HG03066 (cell line): ENCODE results near the gene MFAP4.

Source experiments
- ATAC-seq: cut with Tn5 transposase; IDR thresholded peaks from one replicate; pipeline ENCODE4 v1.9.1; 2021; ENCODE audit warnings: low read depth; ENCODE audit not compliant: unreplicated experiment

MFAP4 gene, protein sequence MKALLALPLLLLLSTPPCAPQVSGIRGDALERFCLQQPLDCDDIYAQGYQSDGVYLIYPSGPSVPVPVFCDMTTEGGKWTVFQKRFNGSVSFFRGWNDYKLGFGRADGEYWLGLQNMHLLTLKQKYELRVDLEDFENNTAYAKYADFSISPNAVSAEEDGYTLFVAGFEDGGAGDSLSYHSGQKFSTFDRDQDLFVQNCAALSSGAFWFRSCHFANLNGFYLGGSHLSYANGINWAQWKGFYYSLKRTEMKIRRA

DNA sequence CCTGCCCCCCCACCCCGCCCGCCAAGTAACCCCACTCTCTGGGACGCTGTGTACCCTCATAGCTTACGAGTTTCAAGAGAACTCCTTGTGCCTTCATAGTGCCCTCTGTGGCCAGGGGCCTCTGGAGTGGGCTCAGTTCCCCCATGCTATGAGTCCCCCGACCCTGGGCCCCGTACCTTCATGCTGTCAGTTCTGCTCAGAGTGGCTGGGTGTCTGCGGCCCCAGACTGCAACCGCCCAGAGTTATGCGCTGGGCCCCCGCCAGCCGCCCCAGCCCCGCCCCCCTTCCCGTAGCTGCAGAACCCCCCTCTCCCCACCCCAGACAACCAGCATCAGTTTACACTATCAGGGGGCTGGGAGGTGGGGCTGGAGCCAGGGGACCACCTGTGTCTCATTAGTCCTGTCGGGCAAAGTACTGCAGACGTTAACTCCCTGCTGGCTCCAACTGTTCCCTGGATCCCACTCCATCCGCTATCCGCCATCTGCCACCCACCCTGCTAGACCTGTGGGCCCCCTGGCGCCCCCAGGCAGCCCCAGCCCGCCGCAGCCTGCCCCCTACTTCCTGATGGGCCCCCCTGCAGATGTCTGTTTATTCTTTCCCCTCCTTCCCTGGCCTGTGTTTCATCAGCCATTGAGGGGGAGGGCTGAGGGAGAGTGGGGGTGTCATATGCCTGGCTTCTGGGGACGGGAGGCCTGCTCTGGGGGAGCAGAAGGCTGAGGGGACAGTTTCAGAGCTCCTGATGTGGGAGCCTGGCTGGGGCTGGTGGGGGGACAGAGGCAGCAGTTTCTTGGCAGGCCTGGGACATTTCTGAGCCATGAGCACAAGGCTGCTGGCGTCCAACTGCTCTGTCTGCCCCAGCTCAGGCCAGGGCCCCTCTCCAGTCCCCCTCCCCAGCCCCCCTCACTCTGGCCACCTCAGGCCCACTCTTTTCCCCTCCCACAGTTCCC is at the start of gene MFAP4:
Gene MFAP4 (minus strand): TSS at position 217 of the 947 bp plus-strand sequence. CDS start 35 bp downstream, at position 182.
- no peak for ATAC-seq

DNA sequence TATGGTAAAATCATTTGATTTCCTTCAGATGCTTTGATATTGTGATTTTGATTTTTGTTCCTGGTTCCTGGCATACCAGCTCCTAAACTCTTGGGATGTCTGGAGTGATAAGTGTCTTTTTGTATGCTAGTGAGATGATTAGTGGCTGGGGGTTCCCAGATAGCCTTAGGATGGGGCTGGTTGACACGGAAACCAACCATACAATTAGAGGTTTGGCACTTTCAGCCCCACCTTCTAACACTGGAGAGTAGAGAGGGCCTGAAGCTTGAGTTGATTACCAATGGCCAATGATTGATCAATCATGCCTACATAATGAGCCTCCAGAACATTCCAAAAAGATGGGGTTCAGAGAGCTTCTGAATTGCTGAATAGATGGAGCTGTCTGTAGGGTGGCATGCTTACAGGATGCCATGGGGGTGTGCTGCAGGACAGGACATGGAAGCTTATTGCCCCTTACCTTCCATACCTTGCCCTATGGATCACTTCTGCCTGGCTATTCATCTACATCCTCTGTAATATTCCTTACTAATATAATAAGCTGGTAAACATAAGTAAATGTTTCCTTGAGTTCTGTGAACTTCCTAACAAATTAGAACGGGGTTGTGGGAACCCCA is 46.8 kb upstream of the MFAP4 start:
- no peak for ATAC-seq

DNA sequence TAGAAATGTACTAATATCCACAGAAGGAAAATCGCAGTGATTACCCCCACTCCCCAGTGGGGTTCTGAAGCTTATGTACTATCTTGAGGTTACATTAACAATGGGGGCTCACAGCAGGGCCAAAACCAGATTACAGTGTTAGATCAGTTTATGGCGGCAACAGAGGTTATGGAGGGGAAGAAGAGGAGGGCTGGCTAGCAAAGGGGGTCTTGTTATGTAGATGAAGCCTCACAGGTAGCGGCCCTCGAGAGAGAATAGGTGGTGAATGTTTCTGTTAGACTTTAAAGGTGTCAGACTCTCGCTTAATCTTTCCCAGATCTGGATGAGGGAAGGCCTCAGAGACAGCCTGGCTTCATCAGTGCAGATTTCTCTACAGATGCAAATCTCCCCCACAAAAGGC is 46.3 kb upstream of the MFAP4 start:
- no peak for ATAC-seq

DNA sequence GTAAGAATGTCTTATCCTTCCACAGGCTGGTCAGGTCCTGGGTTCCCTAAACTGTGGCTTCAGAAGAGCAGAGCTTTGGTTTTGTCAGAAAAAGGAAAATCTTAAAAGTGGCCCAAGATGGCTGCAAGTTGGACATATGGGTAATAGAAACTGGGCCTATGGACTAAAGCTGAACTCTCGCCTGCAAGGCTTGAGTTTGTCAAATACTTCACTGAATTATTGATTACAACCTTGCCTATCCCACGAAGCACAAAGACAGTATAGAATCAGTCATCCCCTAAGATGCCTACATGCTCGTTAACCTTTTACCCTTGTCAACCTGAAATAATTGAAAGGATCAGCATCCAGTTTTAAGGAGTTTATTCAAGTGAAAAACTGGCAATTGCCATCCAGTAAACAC is 44.7 kb upstream of the MFAP4 start:
- no peak for ATAC-seq

DNA sequence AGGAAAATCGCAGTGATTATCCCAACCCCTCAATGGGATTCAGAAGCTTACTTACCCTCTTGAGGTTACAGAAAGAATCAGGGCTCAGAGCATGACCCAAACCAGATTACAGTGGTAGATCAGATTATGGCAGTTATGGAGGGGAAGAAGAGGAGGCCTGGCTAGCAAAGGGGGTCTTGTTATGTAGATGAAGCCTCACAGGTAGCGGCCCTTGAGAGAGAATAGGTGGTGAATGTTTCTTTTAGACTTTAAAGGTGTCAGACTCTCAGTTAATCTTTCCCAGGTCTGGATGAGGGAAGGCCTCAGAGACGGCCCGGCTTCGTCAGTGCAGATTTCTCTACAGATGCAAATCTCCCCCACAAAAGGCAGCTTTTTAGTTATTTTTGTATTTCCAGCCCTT is 39.6 kb upstream of the MFAP4 start:
- ATAC-seq: no peak

DNA sequence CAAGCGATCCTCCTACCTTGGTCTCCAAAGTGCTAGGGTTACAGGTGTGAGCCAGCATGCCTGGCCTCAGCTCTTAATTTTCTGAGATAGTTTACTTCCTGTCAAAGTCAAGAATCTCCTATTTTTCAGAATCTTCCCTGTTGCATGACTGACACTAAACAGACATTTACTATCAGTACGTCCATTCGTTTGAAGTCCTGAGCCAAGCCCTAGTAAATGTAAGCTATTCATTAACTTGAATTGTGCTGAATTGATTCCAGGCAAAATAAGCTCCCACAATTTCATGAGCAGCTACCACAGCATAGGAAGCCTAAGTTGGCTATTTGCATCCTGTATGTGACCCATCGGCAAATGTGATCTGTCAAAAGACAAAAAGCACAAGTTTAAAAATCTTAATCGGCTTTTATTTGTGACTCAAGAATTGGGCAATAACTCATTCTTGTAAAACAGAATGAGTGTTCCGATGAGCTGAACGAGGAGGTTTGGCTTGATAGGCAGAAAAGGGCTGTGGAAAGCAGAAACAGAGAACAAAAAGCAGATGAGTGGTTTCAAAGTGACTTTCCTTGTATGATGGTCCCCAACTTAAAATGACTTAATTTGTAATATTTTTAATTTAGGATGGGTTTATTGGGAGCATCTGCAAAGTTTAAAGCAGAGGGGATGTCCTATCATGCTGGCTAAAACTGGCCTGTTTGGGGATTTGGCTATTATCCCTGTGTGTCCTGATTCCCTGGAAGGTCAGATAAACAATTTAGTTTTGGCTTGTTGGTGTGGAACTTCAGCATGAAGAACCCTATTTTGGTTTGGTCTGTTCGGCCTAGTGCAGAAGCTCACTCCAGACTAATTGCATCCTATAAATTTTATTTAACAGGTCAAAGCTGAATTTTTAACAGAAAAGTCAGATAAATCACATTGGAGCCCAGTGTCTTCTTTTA is 38.2 kb upstream of the MFAP4 start:
- ATAC-seq: no peak

DNA sequence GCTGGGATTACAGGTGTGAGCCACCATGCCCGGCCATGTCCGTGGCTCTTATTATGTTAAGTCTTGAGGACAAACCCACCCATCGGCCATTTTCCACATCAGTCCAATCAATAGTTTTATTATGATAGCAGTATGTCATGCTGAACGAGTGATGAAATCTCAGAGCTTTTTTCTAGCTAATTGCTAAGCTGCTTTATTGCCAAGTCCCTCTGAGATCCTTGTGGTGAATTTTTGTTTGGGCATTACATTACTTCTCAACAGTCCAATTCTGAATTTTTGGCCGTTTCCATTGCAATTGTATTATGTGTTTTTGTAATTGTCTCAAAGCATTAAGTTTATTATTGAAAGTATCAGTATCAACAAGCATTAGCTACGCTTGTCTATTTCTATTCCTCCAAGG is 34.9 kb upstream of the MFAP4 start:
- ATAC-seq: no peak

DNA sequence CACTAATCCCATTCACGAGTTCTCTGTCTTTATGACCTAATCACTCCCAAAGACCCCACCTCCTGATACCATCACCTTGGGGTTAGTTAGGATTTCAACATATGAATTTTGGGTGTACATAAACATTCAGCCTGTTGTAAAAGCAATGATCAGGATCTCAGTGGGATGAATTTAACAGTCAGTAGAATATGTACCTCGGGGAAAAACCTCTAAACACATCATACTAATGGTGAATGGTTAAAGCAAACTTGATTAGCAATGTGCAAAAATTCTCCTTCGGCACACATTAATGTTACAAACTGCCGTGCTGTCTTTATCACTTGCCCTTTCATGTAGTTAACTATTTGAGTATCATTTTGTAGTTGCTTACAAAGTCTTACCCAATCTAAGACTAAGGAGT is 34.2 kb upstream of the MFAP4 start:
- ATAC-seq: no peak

DNA sequence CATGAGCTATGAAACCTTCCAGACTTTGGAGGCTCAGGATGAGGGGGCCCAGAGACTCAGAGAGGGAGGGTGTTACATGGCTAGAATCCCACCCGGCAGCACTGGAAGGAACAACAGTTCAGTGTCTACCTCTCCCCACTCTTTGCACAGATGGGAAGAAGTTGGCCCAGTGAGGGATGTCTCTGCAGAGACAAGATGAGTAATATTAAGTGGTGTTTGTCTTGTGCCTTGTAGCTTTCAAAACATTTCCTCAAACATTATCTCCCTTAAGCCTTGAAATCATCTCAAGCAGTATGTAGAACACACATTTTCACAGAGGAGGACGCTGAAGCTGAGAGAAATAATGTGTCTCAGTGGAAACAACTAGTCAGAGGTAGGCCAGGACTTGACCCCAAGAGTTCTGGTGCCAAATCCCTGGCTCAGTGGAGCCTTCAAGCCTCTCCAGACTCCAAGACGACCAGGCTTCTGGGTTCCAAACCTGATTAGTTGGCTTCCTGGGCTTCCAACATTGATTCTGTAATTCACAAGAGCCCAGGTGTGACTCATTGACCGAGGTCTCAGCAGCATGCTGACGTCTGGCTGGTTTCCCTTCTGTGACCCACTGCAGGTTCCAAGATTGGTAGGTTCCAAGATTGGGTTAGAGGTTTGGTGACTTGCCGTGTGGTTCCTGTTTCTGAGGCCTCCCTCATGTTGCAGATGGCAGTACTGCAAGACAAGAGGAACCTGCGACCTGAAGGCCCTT is 31.4 kb upstream of the MFAP4 start:
- ATAC-seq: no peak

DNA sequence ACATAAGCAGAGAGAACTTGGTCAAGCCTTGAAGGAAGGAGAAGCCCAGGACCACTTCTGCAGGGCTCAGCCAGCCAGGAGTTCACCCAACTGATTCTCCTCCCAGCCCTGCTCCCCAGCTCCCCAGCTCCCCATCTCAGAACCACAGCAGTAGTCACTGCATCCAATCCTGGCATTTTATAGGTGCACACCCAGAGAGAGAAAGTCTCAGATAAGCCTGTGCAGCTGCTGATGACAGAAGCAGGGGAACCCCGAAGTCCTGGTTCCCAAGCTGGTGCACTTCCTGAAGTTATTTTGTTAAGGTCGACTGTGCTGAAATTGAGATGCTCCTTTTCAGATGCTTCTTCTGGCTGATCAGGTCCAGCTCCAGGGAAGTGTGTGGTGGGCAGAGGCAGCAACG is 30.6 kb upstream of the MFAP4 start:
- ATAC-seq: no peak

DNA sequence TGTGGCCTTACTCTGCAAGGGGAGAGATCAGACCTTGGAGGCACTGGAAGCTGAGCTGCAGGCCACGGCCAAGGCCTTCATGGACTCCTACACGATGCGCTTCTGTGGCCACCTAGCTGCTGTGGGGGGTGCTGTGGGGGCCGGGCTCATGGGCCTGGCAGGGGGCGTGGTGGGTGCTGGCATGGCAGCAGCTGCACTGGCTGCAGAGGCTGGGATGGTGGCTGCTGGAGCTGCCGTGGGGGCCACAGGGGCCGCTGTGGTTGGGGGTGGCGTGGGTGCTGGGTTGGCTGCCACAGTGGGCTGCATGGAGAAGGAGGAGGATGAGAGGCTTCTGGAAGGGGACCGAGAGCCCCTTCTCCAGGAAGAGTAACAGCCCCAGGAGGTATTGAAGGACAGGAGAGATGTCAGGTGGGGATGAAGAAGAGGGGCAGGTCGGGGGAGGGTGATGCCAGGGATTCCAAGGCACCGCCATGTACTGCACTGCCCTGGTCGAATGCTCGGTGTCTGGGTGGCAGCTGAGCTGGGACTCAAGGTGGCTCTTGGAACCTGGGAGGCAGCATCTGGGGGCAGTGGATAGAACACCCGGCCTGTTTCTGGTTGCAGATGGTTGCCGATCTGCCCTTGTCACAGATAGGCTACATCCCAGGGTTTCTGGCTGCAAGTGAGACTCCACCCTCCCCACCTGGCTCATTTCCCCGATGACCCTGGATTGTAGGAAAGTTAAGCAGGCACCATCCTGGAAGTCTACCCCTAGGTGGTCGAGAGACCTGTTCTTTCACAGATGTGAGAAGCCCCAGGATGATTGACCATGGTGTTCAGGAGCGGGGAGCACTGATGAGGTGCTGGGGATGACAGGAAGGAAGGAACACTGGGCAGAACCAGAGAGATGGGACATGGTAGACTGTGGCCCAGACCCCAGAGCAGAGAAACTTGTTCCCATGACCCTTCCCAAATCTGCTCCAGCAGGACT is 29.1 kb upstream of the MFAP4 start:
- no peak for ATAC-seq

DNA sequence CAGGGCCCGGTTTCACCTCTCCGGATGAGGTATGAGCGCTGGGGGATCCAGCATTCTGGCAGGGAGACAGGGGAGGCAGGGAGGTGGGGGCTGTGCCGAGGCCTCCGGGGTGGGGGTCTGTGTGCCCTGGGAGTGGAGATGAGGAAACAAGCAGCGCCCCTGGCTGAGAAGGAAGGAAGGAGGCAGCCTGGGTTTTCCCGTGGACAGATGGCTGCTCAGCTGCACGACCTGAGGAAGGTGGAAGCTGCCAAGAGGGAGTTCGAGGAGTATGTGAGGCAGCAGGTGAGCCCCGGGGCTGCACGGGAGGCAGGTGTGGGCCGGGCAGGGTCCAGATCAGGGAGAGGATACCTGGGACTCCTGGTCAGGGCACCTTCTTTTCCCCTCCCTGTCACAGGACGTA is 28.3 kb upstream of the MFAP4 start:
- no peak for ATAC-seq

DNA sequence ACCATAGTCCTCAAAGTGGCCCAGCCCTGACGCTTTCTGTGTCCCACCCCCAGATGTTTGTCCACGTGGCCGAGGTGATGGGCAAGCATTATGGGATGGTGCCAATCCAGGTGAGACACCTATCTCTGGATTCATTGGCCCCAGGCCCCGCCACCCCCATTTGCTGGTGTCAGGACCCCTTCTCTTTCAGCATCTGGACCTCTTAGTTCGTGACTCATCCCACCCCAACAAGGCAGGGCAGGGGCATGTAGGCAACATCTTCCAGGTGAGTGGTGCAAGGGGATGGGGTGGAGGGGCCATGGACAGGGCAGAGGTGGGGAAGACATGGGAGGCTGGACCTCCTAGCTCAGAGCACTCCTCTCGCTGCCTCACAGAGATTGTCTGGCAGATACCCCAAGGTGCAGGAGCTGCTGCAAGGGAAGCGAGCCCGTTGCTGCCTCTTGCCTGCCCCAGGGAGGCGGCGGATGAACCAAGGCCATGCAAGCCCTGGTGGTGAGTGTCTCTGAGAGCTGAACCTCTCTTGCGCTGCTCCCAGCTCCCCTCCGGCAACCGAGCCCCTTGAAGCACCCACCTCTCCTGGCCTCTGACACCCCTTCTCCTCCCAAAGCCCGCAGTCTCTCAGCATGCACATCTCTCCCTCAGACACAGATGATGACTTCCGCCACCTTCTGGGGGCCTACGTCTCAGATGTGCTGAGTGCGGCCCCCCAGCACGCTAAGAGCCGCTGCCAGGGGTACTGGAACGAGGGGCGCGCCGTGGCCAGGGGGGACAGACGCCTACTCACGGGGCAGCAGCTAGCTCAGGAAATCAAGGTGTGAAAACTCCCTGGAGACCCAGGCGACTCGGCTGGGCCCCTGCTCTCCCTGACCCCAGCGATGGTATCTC is 27.6 kb upstream of the MFAP4 start:
- no peak for ATAC-seq

DNA sequence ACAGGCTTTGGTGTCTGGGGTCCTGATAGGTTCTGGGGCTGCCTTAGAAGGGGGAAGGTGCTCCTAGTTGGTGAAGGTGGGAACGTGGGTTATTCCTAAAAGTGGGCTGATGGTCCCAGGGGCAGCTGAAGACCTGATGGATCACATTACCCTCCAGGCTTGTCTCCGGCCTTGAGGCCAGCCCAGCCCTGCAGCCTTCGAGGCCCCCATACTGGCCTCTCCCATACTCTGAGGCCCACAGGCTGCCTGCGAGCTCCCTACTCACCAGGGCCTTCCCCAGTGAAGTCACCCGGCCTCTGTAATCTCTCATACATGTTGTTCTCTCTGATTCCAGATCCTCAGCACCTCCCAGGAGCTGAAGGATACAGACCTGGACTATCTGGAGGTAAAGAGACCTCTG is 26.8 kb upstream of the MFAP4 start:
- no peak for ATAC-seq

DNA sequence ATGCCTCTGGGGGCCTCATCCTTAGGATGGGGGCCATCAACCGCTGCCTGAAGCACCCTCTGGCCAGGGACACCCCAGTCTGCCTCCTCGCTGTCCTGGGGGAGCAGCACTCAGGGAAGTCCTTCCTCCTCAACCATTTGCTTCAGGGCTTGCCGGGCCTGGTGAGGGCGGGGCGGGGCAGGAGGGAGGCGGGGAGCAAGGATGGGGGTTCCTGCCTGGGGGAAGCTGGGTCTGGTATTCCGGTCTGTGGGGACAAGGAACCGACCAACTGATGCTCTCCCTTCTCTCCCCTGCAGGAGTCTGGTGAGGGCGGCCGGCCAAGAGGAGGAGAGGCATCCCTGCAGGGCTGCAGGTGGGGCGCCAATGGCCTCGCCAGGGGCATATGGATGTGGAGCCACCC is 26.0 kb upstream of the MFAP4 start:
- ATAC-seq: no peak

DNA sequence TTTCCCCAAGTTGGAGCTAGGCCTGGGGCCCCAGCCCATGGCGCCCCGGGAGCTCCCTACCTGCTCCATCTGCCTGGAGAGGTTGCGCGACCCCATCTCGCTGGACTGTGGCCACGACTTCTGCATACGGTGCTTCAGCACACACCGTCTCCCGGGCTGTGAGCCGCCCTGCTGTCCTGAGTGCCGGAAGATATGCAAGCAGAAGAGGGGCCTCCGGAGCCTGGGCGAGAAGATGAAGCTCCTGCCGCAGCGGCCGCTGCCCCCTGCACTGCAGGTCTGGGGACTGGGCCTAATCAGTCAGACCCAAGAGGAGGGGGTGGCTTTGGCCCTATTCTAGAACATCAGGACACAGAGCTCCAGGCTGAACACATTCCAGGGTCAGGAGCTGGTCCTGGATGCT is 25.5 kb upstream of the MFAP4 start:
- ATAC-seq: no peak

DNA sequence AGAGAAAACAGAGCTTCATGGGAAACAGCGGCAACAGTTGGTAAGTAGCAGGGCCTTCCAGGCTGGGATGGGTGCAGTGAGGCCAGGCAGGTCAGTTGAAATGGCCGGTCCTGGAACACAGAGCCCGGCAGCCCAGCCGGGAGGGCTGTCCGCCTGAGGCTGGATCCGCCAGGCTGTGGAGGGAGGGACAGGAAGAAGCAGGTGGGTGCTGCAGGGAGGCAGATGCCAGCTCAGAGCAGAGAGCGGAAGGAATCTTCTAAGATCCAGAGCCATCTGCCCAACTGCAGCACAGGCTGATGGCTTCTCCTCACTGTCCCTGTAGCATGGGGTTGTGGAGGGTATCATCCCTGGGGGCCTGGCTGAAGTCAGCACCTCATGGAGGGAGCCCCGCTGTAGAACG is 24.6 kb upstream of the MFAP4 start:
- no peak for ATAC-seq
